Ishikawa (cell line): ENCODE measurements around the gene ILRUN.

Source experiments
- CEBPB ChIP-seq: IDR thresholded peaks from 2 replicates; pipeline ENCODE4 v1.6.1; 2012
- CREB1 ChIP-seq: IDR thresholded peaks from 2 replicates; pipeline ENCODE4 v1.6.1; 2012; ENCODE audit warnings: low read depth
- EGR1 ChIP-seq: IDR thresholded peaks from 2 replicates; pipeline ENCODE4 v1.6.1; 2012
- EP300 ChIP-seq: IDR thresholded peaks from 2 replicates; pipeline ENCODE4 v1.6.1; 2012; ENCODE audit warnings: borderline replicate concordance
- FOXM1 ChIP-seq: IDR thresholded peaks from 2 replicates; pipeline ENCODE4 v1.6.1; 2012; ENCODE audit warnings: low read depth, borderline replicate concordance
- MAX ChIP-seq: IDR thresholded peaks from 2 replicates; pipeline ENCODE4 v1.6.1; 2012
- NFIC ChIP-seq: IDR thresholded peaks from 2 replicates; pipeline ENCODE4 v1.6.1; 2012
- RAD21 ChIP-seq: IDR thresholded peaks from 2 replicates; pipeline ENCODE4 v1.6.1; 2012; ENCODE audit warnings: low read depth
- REST ChIP-seq: IDR thresholded peaks from 2 replicates; pipeline ENCODE4 v1.6.1; 2012; ENCODE audit warnings: low read depth, mild to moderate bottlenecking
- TAF1 ChIP-seq: IDR thresholded peaks from 2 replicates; pipeline ENCODE4 v1.6.1; 2012; ENCODE audit warnings: low read depth, mild to moderate bottlenecking
- TCF12 ChIP-seq: IDR thresholded peaks from 2 replicates; pipeline ENCODE4 v1.6.1; 2012; ENCODE audit warnings: low read depth
- TEAD4 ChIP-seq: IDR thresholded peaks from 2 replicates; pipeline ENCODE4 v1.6.1; 2012
- USF1 ChIP-seq: IDR thresholded peaks from 2 replicates; pipeline ENCODE4 v1.6.1; 2012
- YY1 ChIP-seq: IDR thresholded peaks from 2 replicates; pipeline ENCODE4 v1.6.1; 2012; ENCODE audit warnings: low read depth
- ZBTB7A ChIP-seq: IDR thresholded peaks from 2 replicates; pipeline ENCODE4 v1.6.1; 2012; ENCODE audit warnings: low read depth

The ILRUN gene

GRCh38 chr6:34722451-34722850, 25.9 kb upstream of the ILRUN start:
- TF ChIP-seq ZBTB7A (no peak), TEAD4 (no peak), EP300 (no peak), FOXM1 (no peak), CREB1 (no peak), REST (no peak), MAX (no peak), USF1 (no peak), NFIC (no peak), RAD21 (no peak), TCF12 (no peak), EGR1 (no peak), CEBPB (no peak)

GRCh38 chr6:34718976-34719375, 22.4 kb upstream of the ILRUN start:
- TF ChIP-seq YY1, result no peak

GRCh38 chr6:34717466-34717865, 20.9 kb upstream of the ILRUN start:
- TF ChIP-seq TAF1 (no peak), EGR1 (no peak), CREB1 (no peak)

GRCh38 chr6:34714663-34715062, 18.1 kb upstream of the ILRUN start:
- TF ChIP-seq CREB1 (no peak), EP300 (no peak), EGR1 (no peak), TEAD4 (no peak), RAD21 (no peak), ZBTB7A (no peak), TAF1 (no peak), CEBPB (no peak), NFIC (no peak), USF1 (no peak), YY1 (no peak), MAX (no peak), REST (no peak), TCF12 (no peak), FOXM1 (no peak)

GRCh38 chr6:34709386-34709785, 12.8 kb upstream of the ILRUN start:
- TF ChIP-seq TEAD4 (no peak), RAD21 (no peak), ZBTB7A (no peak), TCF12 (no peak), NFIC (peak; percentile 34; the same call in 1 of the 2 replicates), REST (no peak), MAX (peak; percentile 52), EGR1 (0 out of 2 replicates have a peak, but pooled peaks have one; percentile 29), TAF1 (no peak), FOXM1 (no peak), YY1 (no peak), CEBPB (no peak), EP300 (no peak), CREB1 (no peak), USF1 (peak; percentile 41; the same call in 1 of the 2 replicates)
